ENCODE measurements around the gene GIPC3.

DNA sequence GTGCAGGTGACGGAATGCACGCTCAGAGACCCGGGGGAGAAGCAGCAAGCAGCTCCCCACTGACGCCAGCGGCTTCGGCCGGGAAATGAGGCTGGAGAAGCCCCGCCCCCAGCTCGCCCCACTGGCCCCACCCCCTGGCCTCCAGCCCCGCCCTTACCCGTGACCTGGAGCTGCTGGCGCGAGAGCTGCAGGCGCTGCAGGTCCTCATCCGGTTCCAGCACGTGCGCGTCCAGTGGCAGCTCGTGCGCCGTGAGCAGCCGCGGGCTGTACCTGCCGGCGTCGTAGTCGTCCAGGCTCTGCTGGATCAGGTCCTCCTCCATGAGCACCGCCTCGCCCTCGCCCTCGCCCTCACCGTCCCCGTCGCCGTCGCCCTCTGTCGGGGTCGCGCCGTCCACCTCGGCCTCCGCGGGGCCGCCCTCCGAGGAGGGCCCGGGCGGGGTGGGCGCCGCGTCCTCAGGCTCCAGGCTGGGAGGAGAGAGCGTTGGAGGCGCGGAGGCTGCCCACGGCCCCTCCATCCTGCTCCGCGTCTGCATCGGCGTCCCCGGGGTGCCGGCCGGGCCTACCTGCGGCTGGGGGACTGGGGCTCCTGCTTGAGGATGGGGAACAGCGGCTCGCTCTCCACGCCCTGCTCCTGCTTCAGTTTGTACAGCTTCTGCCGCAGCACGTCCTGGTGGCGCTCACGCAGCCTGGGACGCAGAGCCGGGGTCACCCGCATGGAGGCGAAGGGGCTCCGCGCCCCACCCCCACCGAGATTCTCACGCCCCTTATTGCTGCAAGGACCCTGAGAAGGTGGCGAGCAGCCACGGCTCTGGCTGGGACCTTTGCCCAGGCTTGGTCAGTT lies 27.8 kb downstream of the GIPC3 start:
- TF ChIP-seq POLR2A (IDR thresholded peaks at IDR 0.05), result no peak
- TF ChIP-seq, protein P1, sequence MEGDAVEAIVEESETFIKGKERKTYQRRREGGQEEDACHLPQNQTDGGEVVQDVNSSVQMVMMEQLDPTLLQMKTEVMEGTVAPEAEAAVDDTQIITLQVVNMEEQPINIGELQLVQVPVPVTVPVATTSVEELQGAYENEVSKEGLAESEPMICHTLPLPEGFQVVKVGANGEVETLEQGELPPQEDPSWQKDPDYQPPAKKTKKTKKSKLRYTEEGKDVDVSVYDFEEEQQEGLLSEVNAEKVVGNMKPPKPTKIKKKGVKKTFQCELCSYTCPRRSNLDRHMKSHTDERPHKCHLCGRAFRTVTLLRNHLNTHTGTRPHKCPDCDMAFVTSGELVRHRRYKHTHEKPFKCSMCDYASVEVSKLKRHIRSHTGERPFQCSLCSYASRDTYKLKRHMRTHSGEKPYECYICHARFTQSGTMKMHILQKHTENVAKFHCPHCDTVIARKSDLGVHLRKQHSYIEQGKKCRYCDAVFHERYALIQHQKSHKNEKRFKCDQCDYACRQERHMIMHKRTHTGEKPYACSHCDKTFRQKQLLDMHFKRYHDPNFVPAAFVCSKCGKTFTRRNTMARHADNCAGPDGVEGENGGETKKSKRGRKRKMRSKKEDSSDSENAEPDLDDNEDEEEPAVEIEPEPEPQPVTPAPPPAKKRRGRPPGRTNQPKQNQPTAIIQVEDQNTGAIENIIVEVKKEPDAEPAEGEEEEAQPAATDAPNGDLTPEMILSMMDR (IDR thresholded peaks at IDR 0.05), result no peak
